Measurements from ENCODE around the gene PGLYRP4.

PGLYRP4 gene

GRCh38 chr1:153368495-153368894, 19.9 kb upstream of the PGLYRP4 start:
- Mint-ChIP-seq H3K36me3 (ENCODE audit: insufficient read depth) (no peaks in the 10 kb centered on the region), H3K27me3 (peaks cover 67% of the 10 kb centered on the region), H3K4me1 (no peaks in the 10 kb centered on the region), H3K9me3 (no peaks in the 10 kb centered on the region), H3K4me3 (no peak overlapping the region), H3K27ac (ENCODE audit: low read depth) (no peak overlapping the region)
- DNase-seq (ENCODE audit: low spot score in 2 of 2): no peak
- ATAC-seq (replicated peaks; ENCODE audit: extremely low read depth, poor library complexity, severe bottlenecking): no peak

DNA sequence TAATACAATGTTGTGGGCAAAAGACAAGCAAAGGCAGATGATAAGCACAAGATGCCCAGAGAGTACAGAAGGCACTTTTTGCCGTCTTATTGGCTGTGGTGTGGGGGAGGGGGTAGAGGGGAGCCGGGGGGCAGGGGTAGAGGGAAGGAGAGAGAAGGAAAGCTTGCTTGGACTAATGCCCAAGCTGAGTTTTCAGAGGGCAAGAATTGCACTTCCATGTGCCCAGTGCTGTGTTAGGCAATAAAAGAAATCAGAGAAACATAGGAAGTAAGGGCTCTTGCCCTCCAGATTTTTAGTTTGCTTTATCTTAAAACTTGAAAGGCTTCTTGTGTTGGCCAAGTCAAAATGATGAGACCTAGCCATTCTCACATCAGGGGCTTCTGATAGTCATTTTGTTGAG, 18.4 kb upstream of the PGLYRP4 start:
- Mint-ChIP-seq H3K4me3 (no peak overlapping the region), H3K4me1 (no peaks in the 10 kb centered on the region), H3K27me3 (peaks cover 67% of the 10 kb centered on the region), H3K36me3 (ENCODE audit: insufficient read depth) (no peaks in the 10 kb centered on the region), H3K27ac (ENCODE audit: low read depth) (no peak overlapping the region), H3K9me3 (no peaks in the 10 kb centered on the region)
- DNase-seq (ENCODE audit: low spot score in 2 of 2): no peak
- ATAC-seq (replicated peaks; ENCODE audit: extremely low read depth, poor library complexity, severe bottlenecking): no peak

DNA sequence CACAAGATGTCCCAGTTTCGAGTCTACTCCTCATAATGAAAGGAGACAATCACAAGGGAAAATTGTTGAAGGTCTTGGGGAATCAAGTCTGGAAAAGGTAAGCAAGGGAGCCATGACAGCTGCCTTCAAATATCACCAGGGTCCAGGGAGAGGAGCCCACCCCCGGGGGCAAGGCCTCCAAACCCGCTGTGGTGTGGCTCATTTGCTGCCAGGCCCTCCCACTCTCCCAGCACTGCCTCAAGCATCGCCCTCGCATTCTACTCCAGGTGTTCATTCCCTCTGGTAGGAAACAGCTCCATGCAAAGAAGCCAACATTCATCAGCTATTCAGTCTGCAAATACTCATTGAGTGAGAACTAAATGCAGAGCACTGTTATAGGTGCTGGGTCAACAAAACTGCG, 17.6 kb upstream of the PGLYRP4 start:
- ATAC-seq (replicated peaks; ENCODE audit: extremely low read depth, poor library complexity, severe bottlenecking): no peak
- no peaks in the 10 kb centered on the region for H3K4me1 Mint-ChIP-seq

DNA sequence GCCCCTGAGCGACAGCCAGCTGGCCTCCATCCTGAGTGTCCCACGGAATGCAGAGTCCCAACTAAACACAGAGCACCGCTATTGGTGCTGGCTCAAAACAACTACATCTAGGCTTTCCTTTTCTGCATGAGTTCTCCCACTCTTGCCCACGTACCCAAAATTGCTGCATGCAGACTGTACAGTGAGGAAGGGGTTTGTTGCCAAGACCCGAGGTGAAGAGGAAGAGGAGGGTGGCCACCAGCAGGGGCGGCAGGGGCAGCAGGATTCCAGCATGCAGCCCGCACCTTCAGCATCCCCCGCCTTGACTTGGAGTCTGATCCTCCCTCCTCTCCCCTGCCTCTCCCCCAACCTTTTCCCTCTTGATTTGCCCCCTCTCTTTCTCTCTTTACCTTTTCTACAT, 17.1 kb upstream of the PGLYRP4 start:
- Mint-ChIP-seq H3K4me1 (no peaks in the 10 kb centered on the region), H3K4me3 (no peak overlapping the region), H3K36me3 (ENCODE audit: insufficient read depth) (no peaks in the 10 kb centered on the region), H3K27me3 (peaks cover 69% of the 10 kb centered on the region), H3K9me3 (no peaks in the 10 kb centered on the region), H3K27ac (ENCODE audit: low read depth) (no peak overlapping the region)
- DNase-seq (ENCODE audit: low spot score in 2 of 2) (no peak), ATAC-seq (replicated peaks; ENCODE audit: extremely low read depth, poor library complexity, severe bottlenecking) (no peak)

More for the DNA sequence above, 17.6 kb upstream of the PGLYRP4 start:
- Mint-ChIP-seq H3K9me3 (no peaks in the 10 kb centered on the region), H3K27ac (ENCODE audit: low read depth) (no peak overlapping the region), H3K4me3 (no peak overlapping the region), H3K27me3 (peaks cover 63% of the 10 kb centered on the region), H3K36me3 (ENCODE audit: insufficient read depth) (no peaks in the 10 kb centered on the region)
- no peak for DNase-seq (ENCODE audit: low spot score in 2 of 2)

DNA sequence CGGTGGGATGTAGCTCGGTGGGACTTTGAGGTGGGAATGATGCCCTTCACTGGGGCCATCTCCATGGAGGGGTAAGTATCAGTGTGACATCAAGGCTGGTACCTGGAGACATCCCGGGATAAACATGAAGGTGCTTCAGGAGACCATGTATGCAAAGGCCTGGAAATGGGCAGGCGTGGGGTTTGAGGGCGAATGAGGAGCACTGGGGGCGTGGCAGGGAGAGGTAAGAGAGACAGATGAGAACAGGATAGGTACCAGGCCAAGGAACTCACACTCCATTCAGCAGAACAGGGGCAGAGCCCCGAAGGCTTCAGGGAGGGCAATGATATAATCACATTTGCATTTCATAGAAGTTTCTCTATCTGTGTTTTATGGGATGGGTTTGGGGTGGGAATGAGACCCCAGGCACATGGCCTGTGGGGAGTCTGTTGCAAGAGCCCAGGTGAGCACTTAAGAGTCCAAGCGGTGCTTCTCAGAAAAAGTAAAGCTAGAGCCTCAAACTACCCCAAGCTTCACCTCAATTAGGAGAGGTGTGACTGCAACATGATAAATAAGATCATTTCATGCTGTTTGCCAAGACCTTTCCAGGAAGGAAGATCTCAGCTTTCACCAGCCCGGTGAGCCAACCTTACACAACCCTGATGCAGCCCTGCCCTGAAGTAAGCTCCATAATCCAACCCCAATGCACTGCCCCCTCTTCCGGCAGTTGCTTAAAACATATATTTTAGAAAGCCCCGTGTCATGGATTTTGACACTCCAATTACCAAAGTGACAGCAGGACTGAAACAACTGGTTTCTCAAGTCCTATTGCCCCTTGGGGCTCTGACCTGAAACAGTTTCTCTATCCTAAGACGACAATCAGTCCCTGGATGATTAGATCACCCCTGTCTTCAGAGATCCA, 16.4 kb upstream of the PGLYRP4 start:
- DNase-seq (ENCODE audit: low spot score in 2 of 2): no peak
- Mint-ChIP-seq H3K4me3 (no peak overlapping the region), H3K27me3 (peaks cover 64% of the 10 kb centered on the region), H3K4me1 (no peaks in the 10 kb centered on the region), H3K9me3 (no peaks in the 10 kb centered on the region), H3K27ac (ENCODE audit: low read depth) (no peak overlapping the region), H3K36me3 (ENCODE audit: insufficient read depth) (no peaks in the 10 kb centered on the region)
- ATAC-seq (replicated peaks; ENCODE audit: extremely low read depth, poor library complexity, severe bottlenecking): no peak

- ATAC-seq (replicated peaks; ENCODE audit: extremely low read depth, poor library complexity, severe bottlenecking): no peak
These were observed 15.5 kb upstream of the PGLYRP4 start for GRCh38 chr1:153364156-153364555.

GRCh38 chr1:153363641-153364040, 15.0 kb upstream of the PGLYRP4 start:
- DNase-seq (ENCODE audit: low spot score in 2 of 2) (no peak), ATAC-seq (replicated peaks; ENCODE audit: extremely low read depth, poor library complexity, severe bottlenecking) (no peak)
- H3K27ac Mint-ChIP-seq (ENCODE audit: low read depth): no peak overlapping the region
- no peaks in the 10 kb centered on the region for H3K36me3 Mint-ChIP-seq (ENCODE audit: insufficient read depth)
- no peaks in the 10 kb centered on the region for H3K4me1 Mint-ChIP-seq
- no peaks in the 10 kb centered on the region for H3K9me3 Mint-ChIP-seq
- peaks cover 58% of the 10 kb centered on the region for H3K27me3 Mint-ChIP-seq
- no peak overlapping the region for H3K4me3 Mint-ChIP-seq

More at GRCh38 chr1:153364156-153364555, 15.5 kb upstream of the PGLYRP4 start:
- Mint-ChIP-seq H3K27me3 (peaks cover 56% of the 10 kb centered on the region), H3K4me1 (no peaks in the 10 kb centered on the region), H3K27ac (ENCODE audit: low read depth) (no peak overlapping the region), H3K36me3 (ENCODE audit: insufficient read depth) (no peaks in the 10 kb centered on the region), H3K9me3 (no peaks in the 10 kb centered on the region), H3K4me3 (no peak overlapping the region)
- DNase-seq (ENCODE audit: low spot score in 2 of 2): no peak

GRCh38 chr1:153362187-153362775, 13.6 kb upstream of the PGLYRP4 start:
- no peaks in the 10 kb centered on the region for H3K36me3 Mint-ChIP-seq (ENCODE audit: insufficient read depth)
- H3K4me1 Mint-ChIP-seq: no peaks in the 10 kb centered on the region
- no peaks in the 10 kb centered on the region for H3K9me3 Mint-ChIP-seq
- no peak overlapping the region for H3K27ac Mint-ChIP-seq (ENCODE audit: low read depth)
- ATAC-seq (replicated peaks; ENCODE audit: extremely low read depth, poor library complexity, severe bottlenecking) (no peak), DNase-seq (ENCODE audit: low spot score in 2 of 2) (no peak)
- peaks cover 66% of the 10 kb centered on the region for H3K27me3 Mint-ChIP-seq
- H3K4me3 Mint-ChIP-seq: no peak overlapping the region

DNA sequence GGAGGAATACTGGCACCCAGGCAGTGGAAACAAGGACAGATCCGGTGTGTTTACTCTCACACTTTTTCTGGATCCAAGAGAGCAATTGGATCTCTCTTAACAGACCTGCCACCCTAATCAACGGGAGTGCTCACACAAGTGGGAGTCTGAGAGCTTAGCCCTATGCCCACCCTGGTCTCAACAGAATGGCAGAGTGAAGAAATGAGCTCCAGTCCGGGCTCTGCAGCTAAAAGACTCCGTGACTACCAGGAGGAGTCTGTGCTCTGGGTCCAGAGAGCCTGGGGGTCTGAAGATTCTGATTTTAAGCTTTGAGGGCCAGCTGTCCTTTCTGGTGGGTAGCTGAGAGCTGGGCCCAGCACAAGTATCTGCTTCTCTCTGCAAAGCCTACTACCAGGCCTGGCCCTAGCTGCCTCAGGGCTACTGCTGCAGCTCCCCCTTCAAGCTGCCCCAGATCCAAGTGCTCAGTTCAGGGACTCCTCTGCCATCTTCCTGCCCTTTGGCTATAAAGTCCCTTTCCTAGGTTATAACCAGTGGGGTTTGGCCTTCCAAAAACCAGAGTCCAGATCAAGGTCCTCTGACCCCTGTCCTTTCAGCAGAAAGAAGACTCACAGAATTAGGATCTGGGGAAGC, 13.0 kb upstream of the PGLYRP4 start:
- no peak for DNase-seq (ENCODE audit: low spot score in 2 of 2)
- Mint-ChIP-seq H3K36me3 (ENCODE audit: insufficient read depth) (no peaks in the 10 kb centered on the region), H3K4me1 (no peaks in the 10 kb centered on the region), H3K27me3 (peaks cover 69% of the 10 kb centered on the region), H3K27ac (ENCODE audit: low read depth) (no peak overlapping the region), H3K9me3 (no peaks in the 10 kb centered on the region), H3K4me3 (no peak overlapping the region)
- ATAC-seq (replicated peaks; ENCODE audit: extremely low read depth, poor library complexity, severe bottlenecking): no peak

DNA sequence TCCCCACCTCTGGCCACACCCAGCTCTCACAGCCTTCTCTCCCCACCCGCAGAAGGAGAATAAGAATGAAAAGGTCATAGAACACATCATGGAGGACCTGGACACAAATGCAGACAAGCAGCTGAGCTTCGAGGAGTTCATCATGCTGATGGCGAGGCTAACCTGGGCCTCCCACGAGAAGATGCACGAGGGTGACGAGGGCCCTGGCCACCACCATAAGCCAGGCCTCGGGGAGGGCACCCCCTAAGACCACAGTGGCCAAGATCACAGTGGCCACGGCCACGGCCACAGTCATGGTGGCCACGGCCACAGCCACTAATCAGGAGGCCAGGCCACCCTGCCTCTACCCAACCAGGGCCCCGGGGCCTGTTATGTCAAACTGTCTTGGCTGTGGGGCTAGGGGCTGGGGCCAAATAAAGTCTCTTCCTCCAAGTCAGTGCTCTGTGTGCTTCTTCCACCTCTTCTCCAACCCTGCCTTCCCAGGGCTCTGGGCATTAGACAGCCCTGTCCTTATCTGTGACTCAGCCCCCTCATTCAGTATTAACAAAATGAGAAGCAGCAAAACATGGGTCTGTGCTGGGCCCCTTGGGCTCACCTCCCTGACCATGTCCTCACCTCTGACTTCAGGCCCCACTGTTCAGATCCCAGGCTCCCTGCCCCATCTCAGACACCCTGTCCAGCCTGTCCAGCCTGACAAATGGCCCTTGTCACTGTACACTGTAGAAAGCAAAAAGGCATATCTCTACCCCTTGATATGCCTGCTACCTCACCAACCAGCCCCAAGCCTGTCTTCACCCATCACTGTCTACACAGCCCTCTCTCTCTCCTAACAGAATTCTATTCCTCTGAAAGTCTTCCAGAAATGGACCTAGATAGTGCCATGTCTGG, 12.2 kb upstream of the PGLYRP4 start:
- H3K27me3 Mint-ChIP-seq: peaks cover 69% of the 10 kb centered on the region
- H3K27ac Mint-ChIP-seq (ENCODE audit: low read depth): peak overlapping the region; percentile 29
- no peaks in the 10 kb centered on the region for H3K9me3 Mint-ChIP-seq
- H3K4me1 Mint-ChIP-seq: no peaks in the 10 kb centered on the region
- no peak overlapping the region for H3K4me3 Mint-ChIP-seq
- no peak for DNase-seq (ENCODE audit: low spot score in 2 of 2)
- no peak for ATAC-seq (replicated peaks; ENCODE audit: extremely low read depth, poor library complexity, severe bottlenecking)
- H3K36me3 Mint-ChIP-seq (ENCODE audit: insufficient read depth): no peaks in the 10 kb centered on the region

GRCh38 chr1:153360190-153360589, 11.5 kb upstream of the PGLYRP4 start:
- no peak overlapping the region for H3K27ac Mint-ChIP-seq (ENCODE audit: low read depth)
- no peaks in the 10 kb centered on the region for H3K4me1 Mint-ChIP-seq
- DNase-seq (ENCODE audit: low spot score in 2 of 2): no peak

GRCh38 chr1:153359241-153359640, 10.6 kb upstream of the PGLYRP4 start:
- H3K27me3 Mint-ChIP-seq: peaks cover 55% of the 10 kb centered on the region
- DNase-seq (ENCODE audit: low spot score in 2 of 2): peak in 1 of 2 donors; percentile 11
- H3K9me3 Mint-ChIP-seq: no peaks in the 10 kb centered on the region
- H3K27ac Mint-ChIP-seq (ENCODE audit: low read depth): no peak overlapping the region
- no peaks in the 10 kb centered on the region for H3K36me3 Mint-ChIP-seq (ENCODE audit: insufficient read depth)
- H3K4me1 Mint-ChIP-seq: no peaks in the 10 kb centered on the region
- H3K4me3 Mint-ChIP-seq: no peak overlapping the region
- ATAC-seq (replicated peaks; ENCODE audit: extremely low read depth, poor library complexity, severe bottlenecking): no peak

More at GRCh38 chr1:153360190-153360589, 11.5 kb upstream of the PGLYRP4 start:
- Mint-ChIP-seq H3K4me3 (no peak overlapping the region), H3K9me3 (no peaks in the 10 kb centered on the region), H3K36me3 (ENCODE audit: insufficient read depth) (no peaks in the 10 kb centered on the region), H3K27me3 (peaks cover 64% of the 10 kb centered on the region)
- ATAC-seq (replicated peaks; ENCODE audit: extremely low read depth, poor library complexity, severe bottlenecking): no peak
